ENCODE data around the gene TP53I11.

DNA sequence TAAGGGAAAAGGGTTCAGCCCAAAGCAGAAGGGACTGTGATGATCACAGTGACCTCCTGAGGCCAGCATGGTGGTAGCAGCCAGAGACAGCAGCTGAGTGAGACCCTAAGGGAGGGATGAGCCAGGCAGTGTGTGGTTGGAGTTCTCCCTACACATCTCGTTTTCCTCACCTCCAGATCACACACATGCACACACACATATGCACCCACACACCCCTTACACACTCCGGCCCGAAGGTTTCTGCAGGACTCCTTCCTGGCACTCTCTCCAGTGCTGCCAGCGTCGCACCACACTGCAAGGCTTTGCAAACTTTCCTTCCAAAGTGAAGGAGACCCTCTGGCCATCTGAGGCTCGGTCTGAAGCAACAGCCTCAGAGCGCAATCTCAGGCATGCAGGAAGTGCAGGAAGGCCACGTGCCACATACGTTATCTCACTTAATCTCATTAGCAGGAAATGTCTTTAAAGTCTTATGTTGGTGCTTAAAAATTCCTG is 26.9 kb upstream of the TP53I11 start:
- TF ChIP-seq, protein P1, sequence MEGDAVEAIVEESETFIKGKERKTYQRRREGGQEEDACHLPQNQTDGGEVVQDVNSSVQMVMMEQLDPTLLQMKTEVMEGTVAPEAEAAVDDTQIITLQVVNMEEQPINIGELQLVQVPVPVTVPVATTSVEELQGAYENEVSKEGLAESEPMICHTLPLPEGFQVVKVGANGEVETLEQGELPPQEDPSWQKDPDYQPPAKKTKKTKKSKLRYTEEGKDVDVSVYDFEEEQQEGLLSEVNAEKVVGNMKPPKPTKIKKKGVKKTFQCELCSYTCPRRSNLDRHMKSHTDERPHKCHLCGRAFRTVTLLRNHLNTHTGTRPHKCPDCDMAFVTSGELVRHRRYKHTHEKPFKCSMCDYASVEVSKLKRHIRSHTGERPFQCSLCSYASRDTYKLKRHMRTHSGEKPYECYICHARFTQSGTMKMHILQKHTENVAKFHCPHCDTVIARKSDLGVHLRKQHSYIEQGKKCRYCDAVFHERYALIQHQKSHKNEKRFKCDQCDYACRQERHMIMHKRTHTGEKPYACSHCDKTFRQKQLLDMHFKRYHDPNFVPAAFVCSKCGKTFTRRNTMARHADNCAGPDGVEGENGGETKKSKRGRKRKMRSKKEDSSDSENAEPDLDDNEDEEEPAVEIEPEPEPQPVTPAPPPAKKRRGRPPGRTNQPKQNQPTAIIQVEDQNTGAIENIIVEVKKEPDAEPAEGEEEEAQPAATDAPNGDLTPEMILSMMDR (IDR thresholded peaks at IDR 0.05), result no peak
- no peak for TF ChIP-seq POLR2A (IDR thresholded peaks at IDR 0.05)
- TF ChIP-seq POLR2AphosphoS5 (IDR thresholded peaks at IDR 0.05), result peak in 2 of 3 donors; percentile 47 to 77

Data from stomach (tissue), 4 donors.